Brain pericyte (primary cell): ENCODE data around the gene DNAJB14.

Source experiments
- DNase-seq: peaks from one replicate; pipeline ENCODE4 v3.0.0-alpha.2; 2012; ENCODE audit warnings: low read depth, low spot score

The DNAJB14 gene

GRCh38 chr4:99945718-99946355 lies 581 bp downstream of the DNAJB14 start:
- no peak for DNase-seq

- no peak for DNase-seq
Observed at GRCh38 chr4:99943904-99944437, 2.4 kb downstream of the DNAJB14 start.

- no peak for DNase-seq
Observed at GRCh38 chr4:99938243-99938753, 8.1 kb downstream of the DNAJB14 start.

GRCh38 chr4:99934891-99935290 lies 11.5 kb downstream of the DNAJB14 start:
- no peak for DNase-seq

- no peak for DNase-seq
Observed at GRCh38 chr4:99927566-99927965, 18.9 kb downstream of the DNAJB14 start.

- no peak for DNase-seq
Observed at GRCh38 chr4:99921174-99921573, 25.2 kb downstream of the DNAJB14 start.

- DNase-seq = no peak
Observed at GRCh38 chr4:99918656-99919055, 27.8 kb downstream of the DNAJB14 start.

GRCh38 chr4:99917575-99917974 lies 28.8 kb downstream of the DNAJB14 start:
- no peak for DNase-seq

- DNase-seq = no peak
Observed at GRCh38 chr4:99915449-99915848, 31.0 kb downstream of the DNAJB14 start.

- DNase-seq = no peak
Observed at GRCh38 chr4:99894998-99895397, 51.4 kb downstream of the DNAJB14 start.

- peak; percentile 63 for DNase-seq
Observed at GRCh38 chr4:99894161-99894997, 52.0 kb downstream of the DNAJB14 start, which contains the start of gene LAMTOR3. Gene LAMTOR3, minus strand, starts transcription at chr4:99894427. Its CDS starts 464 bp downstream, at chr4:99893963.

- no peak for DNase-seq
Observed at GRCh38 chr4:99893839-99894160, 52.6 kb downstream of the DNAJB14 start.

- DNase-seq = no peak
Observed at GRCh38 chr4:99893029-99893428, 53.4 kb downstream of the DNAJB14 start.

GRCh38 chr4:99891351-99891750 lies 55.1 kb downstream of the DNAJB14 start:
- no peak for DNase-seq

GRCh38 chr4:99887837-99888236 lies 58.6 kb downstream of the DNAJB14 start:
- DNase-seq = no peak

GRCh38 chr4:99886146-99886545 lies 60.3 kb downstream of the DNAJB14 start:
- no peak for DNase-seq

- no peak for DNase-seq
Observed at GRCh38 chr4:99885687-99886086, 60.7 kb downstream of the DNAJB14 start.

- no peak for DNase-seq
Observed at GRCh38 chr4:99885063-99885664, 61.3 kb downstream of the DNAJB14 start.

- no peak for DNase-seq
Observed at GRCh38 chr4:99879458-99879857, 67.0 kb downstream of the DNAJB14 start.

GRCh38 chr4:99878604-99879003 lies 67.8 kb downstream of the DNAJB14 start:
- no peak for DNase-seq

- DNase-seq = no peak
Observed at GRCh38 chr4:99876946-99877345, 69.5 kb downstream of the DNAJB14 start.

- no peak for DNase-seq
Observed at GRCh38 chr4:99875071-99875470, 71.3 kb downstream of the DNAJB14 start.
